HepG2 (cell line): Measurements from ENCODE around the gene ARHGAP31. TPM values are rescaled to one million over a fixed set of nuclear protein-coding genes. Genes with fewer than 3 reads are reported as not detected.

Source experiments
- ATAC-seq: fragments of 200-7000 bp; cut with Tn5 transposase; 3 replicates; pipeline ENCODE4 v1.9.1; 2020; ENCODE audit warnings: mild to moderate bottlenecking, moderate library complexity
- BruUV-seq: library from RNA; stranded (reverse); fragments of 400-500 nt; replicated peaks from 2 replicates; lab custom pipeline; 2021; lab: Mats Ljungman, UMichigan
- CTCF ChIA-PET: fragments of 300-600 bp; formaldehyde crosslinking; extraction: SDS; loops from one replicate; lab custom pipeline; 2021; ENCODE audit warnings: low total read pairs, inconsistent platforms, low intra/inter-chr PET ratio; lab: Yijun Ruan, JAX
- POLR2A ChIA-PET: fragments of 350-600 bp; sonication (Branson Sonifier 250); formaldehyde crosslinking; loops from one replicate; lab custom pipeline; 2020; ENCODE audit warnings: antibody characterized with exemption, inconsistent platforms; lab: Yijun Ruan, JAX
- DNase-seq: peaks from one replicate; pipeline ENCODE4 v3.0.0-alpha.2; 2015; ENCODE audit warnings: low spot score
- FAIRE-seq: peaks from 3 replicates; lab custom pipeline; 2011; peaks lifted over from hg19 to GRCh38; lab: Jason Lieb, UNC
- H2AFZ ChIP-seq: one replicate; pipeline ENCODE4 v1.6.1; 2011; ENCODE audit warnings: low read length, inconsistent platforms
- H3K27ac ChIP-seq: fragments of 300-600 bp; 3 replicates; pipeline ENCODE4 v1.8.0; 2011; ENCODE audit warnings: mixed run types, mild to moderate bottlenecking, mixed read lengths, low read length, inconsistent platforms; ENCODE audit not compliant: insufficient read depth; ENCODE audit errors: extremely low read length
- H3K27me3 ChIP-seq, 2 experiments: fragments of 200-600 bp in 1 of 2; 2 replicates in 1 of 2; 3 replicates in 1 of 2; pipeline versions ENCODE4 v1.6.0 to v1.8.0; 2011; ENCODE audit warnings: low read length in 2 of 2, mild to moderate bottlenecking in 2 of 2, moderate library complexity in 2 of 2, inconsistent platforms in 1 of 2; ENCODE audit not compliant: insufficient read depth in 2 of 2, control insufficient read depth in 1 of 2
- H3K36me3 ChIP-seq, 2 experiments: fragments of 200-600 bp in 1 of 2; replicated peaks in 1 of 2; 2 replicates in 1 of 2; 3 replicates in 1 of 2; pipeline versions ENCODE4 v1.5.1 to v1.8.0; 2011; ENCODE audit warnings: low read length in 2 of 2, inconsistent platforms in 1 of 2; ENCODE audit not compliant: insufficient read depth in 2 of 2, control insufficient read depth in 1 of 2
- H3K4me1 ChIP-seq: 2 replicates; pipeline ENCODE4 v1.5.1; 2012; ENCODE audit warnings: low read length, inconsistent platforms; ENCODE audit not compliant: insufficient read depth
- H3K4me2 ChIP-seq: 2 replicates; pipeline ENCODE4 v1.6.0; 2011; ENCODE audit warnings: low read depth, low read length, inconsistent platforms
- H3K4me3 ChIP-seq, 3 experiments: fragments of 200-600 bp in 1 of 3; sonication (generic), shearing (Covaris generic) in 1 of 3; replicated peaks in 1 of 3; 2 replicates each; pipeline ENCODE4 v1.5.1; 2011 to 2016; ENCODE audit warnings: low read length in 3 of 3, inconsistent platforms in 2 of 3, low read depth in 2 of 3, mild to moderate bottlenecking in 2 of 3, control low read depth in 1 of 3, mixed read lengths in 1 of 3; ENCODE audit not compliant: insufficient read depth in 1 of 3
- H3K79me2 ChIP-seq: one replicate; pipeline ENCODE4 v1.6.1; 2011; ENCODE audit warnings: low read length, inconsistent platforms; ENCODE audit not compliant: insufficient read depth
- H3K9ac ChIP-seq: 2 replicates; pipeline ENCODE4 v1.6.0; 2011; ENCODE audit warnings: mild to moderate bottlenecking, low read depth, low read length, inconsistent platforms; ENCODE audit not compliant: insufficient read depth
- H3K9me3 ChIP-seq: 2 replicates; pipeline ENCODE4 v1.5.1; 2012; ENCODE audit warnings: mild to moderate bottlenecking, low read length
- H4K20me1 ChIP-seq: 2 replicates; pipeline ENCODE4 v1.6.0; 2011; ENCODE audit warnings: inconsistent platforms, mild to moderate bottlenecking, low read length, moderate library complexity; ENCODE audit not compliant: insufficient read depth
- CENPX ChIP-seq: sonication (generic); formaldehyde crosslinking; IDR thresholded peaks from 2 replicates; pipeline ENCODE4 v1.9.0; 2021; ENCODE audit warnings: mild to moderate bottlenecking, missing genetic modification reagents, moderate library complexity
- CSRNP2 ChIP-seq: sonication (generic); formaldehyde crosslinking; conservative IDR thresholded peaks from 2 replicates; pipeline ENCODE4 v1.8.0; 2022; ENCODE audit warnings: low read depth, missing genetic modification reagents
- FOXK2 ChIP-seq: fragments of 450-650 bp; IDR thresholded peaks from 2 replicates; pipeline ENCODE4 v1.6.1; 2016
- HDAC2 ChIP-seq: sonication (generic); formaldehyde crosslinking; IDR thresholded peaks from 2 replicates; pipeline ENCODE4 v1.4.0; 2020; ENCODE audit warnings: missing genetic modification reagents
- HOXA9 ChIP-seq: sonication (generic); formaldehyde crosslinking; IDR thresholded peaks from 2 replicates; pipeline ENCODE4 v1.8.1; 2022; ENCODE audit warnings: missing genetic modification reagents, mild to moderate bottlenecking, moderate library complexity, borderline replicate concordance
- SP5 ChIP-seq: IDR thresholded peaks from 2 replicates; pipeline ENCODE4 v1.6.1; 2016; ENCODE audit warnings: low read depth, borderline replicate concordance
- TCF7 ChIP-seq: sonication (generic); IDR thresholded peaks from 2 replicates; pipeline ENCODE4 v1.6.1; 2016; ENCODE audit warnings: antibody characterized with exemption, low read depth
- ZBED4 ChIP-seq: sonication (generic); formaldehyde crosslinking; IDR thresholded peaks from 2 replicates; pipeline ENCODE4 v1.4.0; 2020; ENCODE audit warnings: missing genetic modification reagents, borderline replicate concordance
- ZBTB1 ChIP-seq: sonication (generic); formaldehyde crosslinking; IDR thresholded peaks from 2 replicates; pipeline ENCODE4 v1.4.0; 2020; ENCODE audit warnings: missing genetic modification reagents, borderline replicate concordance
- ZEB1 ChIP-seq: IDR thresholded peaks from 2 replicates; pipeline ENCODE4 v1.6.1; 2012; ENCODE audit warnings: mild to moderate bottlenecking, low read depth, inconsistent platforms; ENCODE audit not compliant: insufficient replicate concordance
- ZFYVE20 ChIP-seq: sonication (generic); formaldehyde crosslinking; IDR thresholded peaks from 2 replicates; pipeline ENCODE4 v1.8.0; 2023; ENCODE audit warnings: low read depth, mild to moderate bottlenecking, moderate library complexity, missing genetic modification reagents, borderline replicate concordance
- ZGPAT ChIP-seq: IDR thresholded peaks from 2 replicates; pipeline ENCODE4 v1.6.1; 2016; ENCODE audit warnings: mild to moderate bottlenecking
- ZNF235 ChIP-seq: sonication (generic); formaldehyde crosslinking; IDR thresholded peaks from 2 replicates; pipeline ENCODE4 v1.8.1; 2023; ENCODE audit warnings: mild to moderate bottlenecking, missing genetic modification reagents, borderline replicate concordance
- ZNF282 ChIP-seq: fragments of 450-650 bp; IDR thresholded peaks from 2 replicates; pipeline ENCODE4 v1.6.1; 2018; ENCODE audit not compliant: partially characterized antibody
- ZNF597 ChIP-seq: sonication (generic); formaldehyde crosslinking; IDR thresholded peaks from 2 replicates; pipeline ENCODE4 v1.5.0; 2020; ENCODE audit warnings: missing genetic modification reagents
- ZNF782 ChIP-seq: sonication (generic); formaldehyde crosslinking; IDR thresholded peaks from 2 replicates; pipeline ENCODE4 v1.4.0; 2020; ENCODE audit warnings: missing genetic modification reagents, mild to moderate bottlenecking, borderline replicate concordance
- ZZZ3 ChIP-seq: sonication (generic); formaldehyde crosslinking; IDR thresholded peaks from 2 replicates; pipeline ENCODE4 v1.4.0; 2020; ENCODE audit warnings: missing genetic modification reagents, mild to moderate bottlenecking, borderline replicate concordance
- WGBS: methylation state at CpG from one replicate; pipeline ENCODE4 v1.1.6; 2017; ENCODE audit warnings: low lambda C conversion rate; 5-methylcytosine and 5-hydroxymethylcytosine counted together
- in situ Hi-C: cut with HindIII; loops from 2 replicates; pipeline ENCODE4 v1.10.0; 2017; ENCODE audit warnings: low pct_unique_long_range_greater_than_20kb; ENCODE audit not compliant: extremely low pct_ligation_motif_present
- intact Hi-C: fragments of 100-400 bp; cut with micrococcal nuclease; formaldehyde crosslinking; loops from one replicate; pipeline ENCODE4 v1.10.0; 2022; ENCODE audit not compliant: unreplicated experiment
- polyA plus RNA-seq, 8 experiments: library from polyadenylated mRNA; depleted of rRNA in 3 of 8; stranded (reverse) in 7 of 8; unstranded in 1 of 8; fragments of >200 nt; fragmentation: Illumina TruSeq in 4 of 8; extraction: Trizol in 4 of 8; gene quantifications; 2 replicates each; pipeline versions ENCODE4 v1.2.1 to v1.2.3, GENCODE V29; 2011 to 2016; ENCODE audit warnings: low read depth in 4 of 8, missing spikeins in 1 of 8, mixed read lengths in 1 of 8; ENCODE audit not compliant: insufficient read depth in 1 of 8
- total RNA-seq, 5 experiments: library from RNA; depleted of rRNA; stranded (reverse); fragments of >200 nt; fragmentation: Illumina TruSeq; extraction: Trizol; gene quantifications; 2 replicates each; pipeline ENCODE4 v1.2.3, GENCODE V29; 2016; ENCODE audit warnings: low read depth in 1 of 5

The ARHGAP31 gene
- total and polyA plus RNA-seq, 2 of the 13 experiments (the other 11 are each of a cell fraction or from before 2014, with no cell fraction given): not detected

- in situ Hi-C loops (loop anchor here (5.0 kb wide), 1 partner anchor 98 kb away; the partner anchor contains the start of gene TEX55), intact Hi-C loops (no loop called here)
- peaks cover 5% of the 10 kb centered on the region; the same call in 1 of the 2 replicates for H3K9me3 ChIP-seq
- FAIRE-seq (no peak), ATAC-seq (no peak), DNase-seq (no peak)
- no TSS peak for BruUV-seq
- 0 out of 2 replicates have a peak, but pooled peaks cover 10% of the 10 kb centered on the region for H3K4me1 ChIP-seq
- CTCF ChIA-PET: no interaction called here
- H4K20me1 ChIP-seq: no peaks in the 10 kb centered on the region
- no peaks in the 10 kb centered on the region for H3K36me3 ChIP-seq
- WGBS: 63% methylated on average over 1 of the region's 2 CpGs
- no peak overlapping the region for H3K9ac ChIP-seq
- POLR2A ChIA-PET: no interaction called here
- H3K4me3 ChIP-seq: no peak overlapping the region
- no peak overlapping the region for H3K4me2 ChIP-seq
- no peak overlapping the region for H3K27ac ChIP-seq
- no peaks in the 10 kb centered on the region for H3K79me2 ChIP-seq
- H3K27me3 ChIP-seq: no peaks in the 10 kb centered on the region
- H2AFZ ChIP-seq: no peak overlapping the region
- no peak for TF ChIP-seq ZNF235 (CRISPR knock-in tag)
- no peak for TF ChIP-seq ZNF597
- no peak for TF ChIP-seq ZBED4
- no peak for TF ChIP-seq SP5 (CRISPR knock-in tag)
- no peak for TF ChIP-seq ZGPAT
- TF ChIP-seq ZZZ3: no peak
- no peak for TF ChIP-seq CSRNP2
- TF ChIP-seq HDAC2: no peak
- no peak for TF ChIP-seq HOXA9 (CRISPR knock-in tag)
- no peak for TF ChIP-seq ZNF782 (CRISPR knock-in tag)
- TF ChIP-seq ZBTB1: no peak
- TF ChIP-seq ZFYVE20 (CRISPR knock-in tag): no peak
- no peak for TF ChIP-seq FOXK2
- no peak for TF ChIP-seq CENPX (CRISPR knock-in tag)
- TF ChIP-seq TCF7: no peak
- no peak for TF ChIP-seq ZNF282
- no peak for TF ChIP-seq ZEB1
These were observed 48.4 kb upstream of the ARHGAP31 start for GRCh38 chr3:119245778-119246177.
